HEK293T (cell line): ENCODE results near the gene THSD4.

Experiments
- ARNT ChIP-seq: fragments of 450-650 bp; IDR thresholded peaks from 2 replicates; pipeline ENCODE4 v1.6.1; 2017; ENCODE audit warnings: mild to moderate bottlenecking
- BHLHE40 ChIP-seq: fragments of 450-650 bp; IDR thresholded peaks from 2 replicates; pipeline ENCODE4 v1.6.1; 2016; ENCODE audit warnings: mild to moderate bottlenecking, moderate library complexity, borderline replicate concordance
- CTBP1 ChIP-seq: fragments of 450-650 bp; IDR thresholded peaks from 2 replicates; pipeline ENCODE4 v1.6.1; 2016; ENCODE audit warnings: borderline replicate concordance
- FOXA1 ChIP-seq: fragments of 450-650 bp; IDR thresholded peaks from 2 replicates; pipeline ENCODE4 v1.6.1; 2016; ENCODE audit warnings: mild to moderate bottlenecking
- FOXM1 ChIP-seq: fragments of 450-650 bp; IDR thresholded peaks from 2 replicates; pipeline ENCODE4 v1.6.1; 2017; ENCODE audit warnings: mild to moderate bottlenecking, borderline replicate concordance
- HDGF ChIP-seq: fragments of 450-650 bp; IDR thresholded peaks from 2 replicates; pipeline ENCODE4 v1.6.1; 2017; ENCODE audit warnings: antibody characterized with exemption, borderline replicate concordance
- LEF1 ChIP-seq: fragments of 450-650 bp; IDR thresholded peaks from 2 replicates; pipeline ENCODE4 v1.6.1; 2017; ENCODE audit warnings: mild to moderate bottlenecking, borderline replicate concordance
- NFRKB ChIP-seq: fragments of 450-650 bp; IDR thresholded peaks from 2 replicates; pipeline ENCODE4 v1.6.1; 2016; ENCODE audit warnings: mild to moderate bottlenecking, moderate library complexity
- SP1 ChIP-seq: fragments of 450-650 bp; IDR thresholded peaks from 2 replicates; pipeline ENCODE4 v1.6.1; 2017
- ZNF384 ChIP-seq: fragments of 450-650 bp; IDR thresholded peaks from 2 replicates; pipeline ENCODE4 v1.6.1; 2016
- TF ChIP-seq, protein P1 (sequence below): fragments of 450-650 bp; IDR thresholded peaks from 2 replicates; pipeline ENCODE4 v1.6.1; 2016

DNA sequence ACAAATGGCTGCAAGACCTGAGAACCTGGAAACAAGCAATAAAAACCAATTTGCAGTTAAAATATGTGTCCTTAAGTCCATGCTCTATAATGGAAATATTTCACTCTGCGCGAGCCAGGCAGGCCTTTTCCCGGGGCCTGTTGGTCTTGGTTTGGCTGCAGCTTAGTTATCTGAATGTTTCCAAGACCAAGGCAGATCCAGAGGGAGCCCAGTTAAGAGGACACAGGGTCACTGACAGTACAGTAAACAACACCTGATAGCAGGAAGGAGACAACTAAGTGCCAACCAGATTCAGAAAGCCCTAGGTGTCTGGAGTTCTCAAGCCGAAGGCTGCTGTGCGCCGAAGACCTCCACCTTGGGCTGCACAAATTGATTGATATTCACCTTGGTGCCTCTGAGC, 32.8 kb downstream of the THSD4 start:
- TF ChIP-seq ZNF384 = no peak
- no peak for TF ChIP-seq LEF1
- no peak for TF ChIP-seq NFRKB
- TF ChIP-seq FOXM1 = no peak
- no peak for TF ChIP-seq CTBP1
- TF ChIP-seq HDGF = no peak
- no peak for TF ChIP-seq SP1
- TF ChIP-seq, protein P1, sequence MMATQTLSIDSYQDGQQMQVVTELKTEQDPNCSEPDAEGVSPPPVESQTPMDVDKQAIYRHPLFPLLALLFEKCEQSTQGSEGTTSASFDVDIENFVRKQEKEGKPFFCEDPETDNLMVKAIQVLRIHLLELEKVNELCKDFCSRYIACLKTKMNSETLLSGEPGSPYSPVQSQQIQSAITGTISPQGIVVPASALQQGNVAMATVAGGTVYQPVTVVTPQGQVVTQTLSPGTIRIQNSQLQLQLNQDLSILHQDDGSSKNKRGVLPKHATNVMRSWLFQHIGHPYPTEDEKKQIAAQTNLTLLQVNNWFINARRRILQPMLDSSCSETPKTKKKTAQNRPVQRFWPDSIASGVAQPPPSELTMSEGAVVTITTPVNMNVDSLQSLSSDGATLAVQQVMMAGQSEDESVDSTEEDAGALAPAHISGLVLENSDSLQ = no peak
- no peak for TF ChIP-seq ARNT
- TF ChIP-seq BHLHE40 = no peak
- no peak for TF ChIP-seq FOXA1
